Muscle of leg (tissue), 11 donors: ENCODE data around the gene LCE2A. TPM values are rescaled to one million over a fixed set of nuclear protein-coding genes. Genes with fewer than 3 reads are reported as not detected.

Experiments used
- DNase-seq: peaks from one replicate; pipeline ENCODE4 v3.0.0; 2013
- H3K27ac ChIP-seq: one replicate; pipeline ENCODE4 v1.5.1; 2013; ENCODE audit warnings: mild to moderate bottlenecking, low read length, control low read depth
- H3K27me3 ChIP-seq: one replicate; pipeline ENCODE4 v1.6.1; 2013; ENCODE audit warnings: low read length; ENCODE audit not compliant: control insufficient read depth, insufficient read depth
- H3K36me3 ChIP-seq: one replicate; pipeline ENCODE4 v1.6.1; 2013; ENCODE audit warnings: low read length; ENCODE audit not compliant: control insufficient read depth, insufficient read depth
- H3K4me1 ChIP-seq: one replicate; pipeline ENCODE4 v1.6.1; 2013; ENCODE audit warnings: low read length; ENCODE audit not compliant: control insufficient read depth, insufficient read depth
- H3K4me3 ChIP-seq: one replicate; pipeline ENCODE4 v1.5.1; 2013; ENCODE audit warnings: low read length, control low read depth
- H3K9me3 ChIP-seq: replicated peaks from 2 replicates; pipeline ENCODE4 v1.6.1; 2013; ENCODE audit warnings: low read depth, low read length; ENCODE audit not compliant: control insufficient read depth
- WGBS: methylation state at CpG from one replicate; pipeline ENCODE4 v1.1.5; 2013; ENCODE audit warnings: missing lambda C conversion rate; ENCODE audit not compliant: insufficient coverage; 5-methylcytosine and 5-hydroxymethylcytosine counted together
- polyA plus RNA-seq, 8 donors: library from polyadenylated mRNA; unstranded; fragments of 120-200 nt; gene quantifications; one replicate each; pipeline versions ENCODE4 v1.2.1 to v1.2.3, GENCODE V29; 2013; ENCODE audit warnings: inconsistent platforms in 1 of 8, low replicate concordance in 1 of 8; ENCODE audit not compliant: insufficient read length in 8 of 8, insufficient read depth in 1 of 8
- total RNA-seq: library from RNA; stranded (reverse); fragments of 120-200 nt; gene quantifications from one replicate; pipeline ENCODE4 v1.2.4, GENCODE V29; 2013

LCE2A gene
- total and polyA plus RNA-seq, 9 donors, result not detected

DNA sequence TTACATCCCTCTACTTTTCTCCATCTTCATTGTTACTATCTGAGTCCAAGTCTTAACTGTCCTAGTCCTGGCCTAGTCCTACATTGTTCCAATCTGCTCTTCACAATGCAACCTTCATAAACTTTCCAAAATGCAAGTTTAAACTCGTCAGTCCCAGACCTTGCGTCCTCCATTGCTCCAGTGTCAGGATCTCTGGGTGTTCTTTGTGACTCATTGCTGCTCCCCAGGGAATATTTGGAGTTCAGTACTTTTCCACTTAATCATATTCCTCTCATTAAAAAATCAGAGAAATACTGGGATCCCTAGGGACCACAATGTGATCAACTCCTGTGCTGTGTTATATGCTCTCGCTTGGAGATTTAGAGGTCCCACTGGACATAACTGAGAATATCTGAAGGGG is 41.7 kb downstream of the LCE2A start:
- H3K4me1 ChIP-seq, result no peaks in the 10 kb centered on the region
- no peaks in the 10 kb centered on the region for H3K27me3 ChIP-seq
- no peak overlapping the region for H3K27ac ChIP-seq
- H3K4me3 ChIP-seq, result no peak overlapping the region
- DNase-seq, result no peak
- no peaks in the 10 kb centered on the region for H3K36me3 ChIP-seq
- 63% methylated on average over 1 of the region's 3 CpGs for WGBS
- H3K9me3 ChIP-seq, result no peaks in the 10 kb centered on the region

DNA sequence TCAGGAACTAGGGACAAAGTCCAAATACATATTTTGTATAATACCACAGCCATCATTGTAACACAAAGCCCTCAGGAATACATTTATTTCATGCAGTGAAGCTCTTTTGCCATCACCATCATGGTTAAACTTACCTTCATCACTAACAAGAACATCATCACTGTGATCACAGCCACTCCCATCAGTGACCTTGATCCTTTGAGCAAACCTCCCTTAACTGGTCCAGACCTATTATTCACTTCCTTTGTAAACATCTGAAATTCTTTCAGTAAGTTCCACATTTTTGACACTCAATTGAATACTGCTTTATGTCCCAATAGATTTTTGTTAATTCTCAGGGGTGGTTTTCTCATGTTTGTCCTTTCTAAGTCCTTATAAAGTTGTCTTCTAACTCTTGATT is 43.5 kb downstream of the LCE2A start:
- no peaks in the 10 kb centered on the region for H3K27me3 ChIP-seq
- H3K27ac ChIP-seq, result no peak overlapping the region
- H3K36me3 ChIP-seq, result no peaks in the 10 kb centered on the region
- no peak for DNase-seq
- H3K4me1 ChIP-seq, result no peaks in the 10 kb centered on the region
- no peak overlapping the region for H3K4me3 ChIP-seq
- H3K9me3 ChIP-seq, result no peaks in the 10 kb centered on the region

GRCh38 chr1:152743371-152744145 is 45.4 kb downstream of the LCE2A start:
- Histone ChIP-seq H3K4me1 (no peaks in the 10 kb centered on the region), H3K27ac (no peak overlapping the region), H3K27me3 (no peaks in the 10 kb centered on the region), H3K4me3 (no peak overlapping the region), H3K9me3 (no peaks in the 10 kb centered on the region), H3K36me3 (no peaks in the 10 kb centered on the region)
- no peak for DNase-seq
- WGBS, result 67% methylated on average over 1 of the region's 2 CpGs

GRCh38 chr1:152745289-152745704 is 47.2 kb downstream of the LCE2A start:
- no peak overlapping the region for H3K27ac ChIP-seq
- no peaks in the 10 kb centered on the region for H3K4me1 ChIP-seq
- no peaks in the 10 kb centered on the region for H3K27me3 ChIP-seq
- WGBS, result 58% methylated on average over 2 of the region's 4 CpGs
- DNase-seq, result no peak
- no peak overlapping the region for H3K4me3 ChIP-seq
- H3K36me3 ChIP-seq, result no peaks in the 10 kb centered on the region
- H3K9me3 ChIP-seq, result no peaks in the 10 kb centered on the region

DNA sequence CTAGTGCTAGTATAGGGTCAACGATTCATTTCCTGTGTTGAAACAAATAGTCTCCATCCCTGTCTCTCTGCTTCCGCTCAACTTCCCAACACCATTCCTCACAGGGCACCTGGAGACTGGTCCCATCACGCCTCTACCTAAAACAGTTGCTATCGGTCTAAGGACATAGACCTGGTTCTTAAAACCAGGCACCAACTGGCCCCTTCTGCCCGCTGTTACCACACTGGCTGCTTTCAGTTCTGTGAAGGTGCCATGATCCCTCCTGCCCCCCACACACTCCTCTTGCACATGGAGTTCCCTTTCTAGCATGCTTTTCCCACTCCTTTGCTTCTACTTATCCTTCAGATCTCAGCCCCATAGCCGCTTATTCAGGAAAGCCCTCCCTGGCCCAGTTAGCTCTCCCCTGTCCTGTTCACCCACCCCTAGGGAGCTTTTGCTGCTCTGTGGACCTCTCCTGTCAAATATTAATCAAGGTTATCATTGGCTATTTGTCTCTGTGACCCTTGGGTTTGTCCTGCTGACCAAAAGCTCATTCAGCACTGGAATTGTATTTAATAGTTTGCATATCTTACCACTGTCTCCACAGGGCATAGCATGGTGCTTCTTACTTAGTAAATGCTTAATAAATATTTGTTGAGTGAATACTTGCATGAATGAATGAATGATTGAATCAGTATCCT is 47.8 kb downstream of the LCE2A start:
- Histone ChIP-seq H3K4me1 (no peaks in the 10 kb centered on the region), H3K36me3 (no peaks in the 10 kb centered on the region), H3K9me3 (no peaks in the 10 kb centered on the region), H3K27ac (no peak overlapping the region), H3K4me3 (no peak overlapping the region), H3K27me3 (peaks cover 2% of the 10 kb centered on the region)
- DNase-seq, result no peak
- WGBS, result 86% methylated on average over 5 of the region's 6 CpGs

DNA sequence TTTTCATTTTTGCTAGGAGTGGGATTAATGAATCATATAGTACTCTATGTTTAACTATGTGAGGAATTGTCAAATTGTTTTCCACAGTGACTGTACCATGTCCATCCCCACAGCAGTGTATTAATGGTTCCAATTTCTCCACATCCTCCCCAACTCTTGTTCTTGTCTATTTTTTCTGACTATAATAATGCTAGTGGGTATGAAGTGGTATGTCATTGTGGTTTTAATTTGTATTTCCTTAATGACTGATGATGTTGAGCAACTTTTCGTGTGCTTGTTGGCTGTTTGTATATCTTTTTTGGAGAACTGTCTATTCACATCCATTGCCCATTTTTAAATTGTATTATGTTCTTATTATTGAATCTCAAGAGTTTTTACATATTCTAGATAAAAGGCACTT is 49.7 kb downstream of the LCE2A start:
- no peaks in the 10 kb centered on the region for H3K36me3 ChIP-seq
- no peak overlapping the region for H3K4me3 ChIP-seq
- H3K4me1 ChIP-seq, result no peaks in the 10 kb centered on the region
- H3K27ac ChIP-seq, result no peak overlapping the region
- no peaks in the 10 kb centered on the region for H3K9me3 ChIP-seq
- whole genome bisulfite sequencing, result no CpG with 5 or more reads among the region's 1 CpG
- peaks cover 2% of the 10 kb centered on the region for H3K27me3 ChIP-seq
- DNase-seq, result no peak

Other genes starting within 250 kb of the LCE2A start
- not detected for gene LCE5A, start 187.5 kb upstream of the LCE2A start, total RNA-seq
- gene LCE5A, start 187.5 kb upstream of the LCE2A start, polyA plus RNA-seq, result not detected
- not detected for gene CRCT1, start 183.9 kb upstream of the LCE2A start, total RNA-seq
- gene CRCT1, start 183.9 kb upstream of the LCE2A start, polyA plus RNA-seq, result not detected
- gene LCE3E, start 131.6 kb upstream of the LCE2A start, total RNA-seq, result not detected
- gene LCE3E, start 131.6 kb upstream of the LCE2A start, polyA plus RNA-seq, result not detected
- gene LCE3D, start 117.8 kb upstream of the LCE2A start, total RNA-seq, result not detected
- not detected for gene LCE3D, start 117.8 kb upstream of the LCE2A start, polyA plus RNA-seq
- gene LCE3C, start 98.1 kb upstream of the LCE2A start, total RNA-seq, result not detected
- not detected for gene LCE3C, start 98.1 kb upstream of the LCE2A start, polyA plus RNA-seq
- not detected for gene LCE3B, start 84.5 kb upstream of the LCE2A start, total RNA-seq
- gene LCE3B, start 84.5 kb upstream of the LCE2A start, polyA plus RNA-seq, result not detected
- gene LCE3A, start 75.2 kb upstream of the LCE2A start, total RNA-seq, result not detected
- gene LCE3A, start 75.2 kb upstream of the LCE2A start, polyA plus RNA-seq, result not detected
- not detected for gene LCE2D, start 35.0 kb upstream of the LCE2A start, total RNA-seq
- not detected for gene LCE2D, start 35.0 kb upstream of the LCE2A start, polyA plus RNA-seq
- not detected for gene LCE2C, start 23.1 kb upstream of the LCE2A start, total RNA-seq
- not detected for gene LCE2C, start 23.1 kb upstream of the LCE2A start, polyA plus RNA-seq
- not detected for gene LCE2B, start 12.2 kb upstream of the LCE2A start, total RNA-seq
- not detected for gene LCE2B, start 12.2 kb upstream of the LCE2A start, polyA plus RNA-seq
- gene LCE4A, start 9.8 kb downstream of the LCE2A start, total RNA-seq, result not detected
- gene LCE4A, start 9.8 kb downstream of the LCE2A start, polyA plus RNA-seq, result not detected
- not detected for gene KPRP, start 59.7 kb downstream of the LCE2A start, total RNA-seq
- gene KPRP, start 59.7 kb downstream of the LCE2A start, polyA plus RNA-seq, result not detected
- not detected for gene LCE1F, start 76.8 kb downstream of the LCE2A start, total RNA-seq
- gene LCE1F, start 76.8 kb downstream of the LCE2A start, polyA plus RNA-seq, result not detected
- gene LCE1E, start 87.9 kb downstream of the LCE2A start, total RNA-seq, result not detected
- not detected for gene LCE1E, start 87.9 kb downstream of the LCE2A start, polyA plus RNA-seq
- not detected for gene LCE1D, start 98.4 kb downstream of the LCE2A start, total RNA-seq
- not detected for gene LCE1D, start 98.4 kb downstream of the LCE2A start, polyA plus RNA-seq
- gene LCE1C, start 108.3 kb downstream of the LCE2A start, total RNA-seq, result not detected
- gene LCE1C, start 108.3 kb downstream of the LCE2A start, polyA plus RNA-seq, result not detected
- gene LCE1B, start 113.6 kb downstream of the LCE2A start, total RNA-seq, result not detected
- not detected for gene LCE1B, start 113.6 kb downstream of the LCE2A start, polyA plus RNA-seq
- gene LCE1A, start 129.1 kb downstream of the LCE2A start, total RNA-seq, result not detected
- not detected for gene LCE1A, start 129.1 kb downstream of the LCE2A start, polyA plus RNA-seq
- gene LCE6A, start 144.5 kb downstream of the LCE2A start, total RNA-seq, result not detected
- not detected for gene LCE6A, start 144.5 kb downstream of the LCE2A start, polyA plus RNA-seq
- not detected for gene LCE7A, start 161.7 kb downstream of the LCE2A start, total RNA-seq
- not detected for gene LCE7A, start 161.7 kb downstream of the LCE2A start, polyA plus RNA-seq
- gene SMCP, start 180.0 kb downstream of the LCE2A start, total RNA-seq, result not detected
- not detected for gene SMCP, start 180.0 kb downstream of the LCE2A start, polyA plus RNA-seq
- gene IVL, start 210.2 kb downstream of the LCE2A start, total RNA-seq, result not detected
- gene IVL, start 210.2 kb downstream of the LCE2A start, polyA plus RNA-seq, result 1 to 10 TPM in 1 of 8 donors, under 1 TPM in 3, not detected in 4; 0.11 to 8.1 (median 0.32) TPM
- gene SPRR5, start 248.9 kb downstream of the LCE2A start, total RNA-seq, result not detected
- not detected for gene SPRR5, start 248.9 kb downstream of the LCE2A start, polyA plus RNA-seq